Measurements from ENCODE around the gene ATP6AP1.

ATP6AP1 gene

DNA sequence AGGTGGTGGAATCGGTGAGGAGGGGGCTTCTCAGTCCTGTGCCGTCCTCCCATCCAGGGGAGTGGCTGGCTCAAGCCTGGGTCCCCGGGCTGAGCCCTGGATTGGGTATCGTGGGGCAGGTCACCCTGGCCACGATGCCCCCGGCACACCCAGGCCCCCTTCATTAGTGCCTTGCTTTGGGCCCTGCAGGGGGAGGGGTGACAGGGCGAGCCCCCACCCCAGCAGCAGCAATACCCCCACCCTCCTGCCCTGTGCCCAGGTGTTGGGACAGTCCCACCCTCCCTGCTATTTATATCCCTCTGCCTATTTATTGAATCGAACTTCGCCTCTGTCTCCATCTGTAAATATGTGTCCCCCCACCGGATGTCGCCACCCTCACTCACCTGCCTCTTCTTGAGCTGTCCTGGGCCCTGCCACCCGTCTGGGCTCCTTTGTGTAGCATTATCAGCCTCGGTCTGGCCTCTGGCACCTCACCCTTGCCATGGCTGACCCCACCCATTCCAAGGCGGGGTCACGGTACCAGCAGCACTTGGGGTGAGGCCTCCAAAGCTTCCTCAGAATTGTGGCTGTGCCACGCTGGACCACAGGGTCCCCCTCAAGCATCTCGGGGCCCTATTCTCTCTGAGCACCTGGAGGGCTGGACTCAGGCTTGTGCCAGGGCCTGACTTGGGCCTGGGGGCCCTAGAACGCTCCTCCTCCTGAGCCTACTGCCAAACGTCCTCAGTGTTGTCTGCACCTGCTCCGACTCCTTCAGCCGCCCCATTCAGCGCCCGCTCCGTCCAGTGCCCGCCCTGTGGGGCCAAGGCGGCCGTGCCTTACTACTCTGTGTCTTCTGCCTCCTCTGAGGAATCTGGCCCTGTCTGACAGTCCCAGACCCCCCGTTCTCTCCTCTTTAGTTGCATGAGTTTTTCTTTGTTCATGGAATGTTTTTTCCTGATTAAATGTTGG lies 44.5 kb downstream of the ATP6AP1 start:
- DNase-seq = no peak

DNA sequence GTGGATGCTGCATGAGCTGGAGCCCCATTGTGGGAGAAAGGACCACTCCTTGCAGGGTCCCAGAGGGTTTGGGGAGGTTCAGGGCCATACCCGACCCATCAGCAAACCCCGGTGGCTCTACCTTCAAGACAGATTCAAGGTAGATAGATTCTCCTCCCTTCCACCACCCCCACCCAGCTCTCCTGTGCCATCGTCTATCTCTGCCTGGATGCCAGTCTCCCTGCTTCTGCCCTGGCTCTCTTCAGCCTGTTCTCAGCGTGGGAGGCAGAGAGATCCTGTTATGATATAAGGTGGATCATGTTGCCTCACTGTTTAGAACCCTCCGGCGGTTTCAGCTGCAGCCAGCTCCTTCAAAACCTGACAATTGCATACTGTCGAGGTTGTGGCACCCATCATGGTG lies 45.2 kb downstream of the ATP6AP1 start:
- no peak for DNase-seq

DNA sequence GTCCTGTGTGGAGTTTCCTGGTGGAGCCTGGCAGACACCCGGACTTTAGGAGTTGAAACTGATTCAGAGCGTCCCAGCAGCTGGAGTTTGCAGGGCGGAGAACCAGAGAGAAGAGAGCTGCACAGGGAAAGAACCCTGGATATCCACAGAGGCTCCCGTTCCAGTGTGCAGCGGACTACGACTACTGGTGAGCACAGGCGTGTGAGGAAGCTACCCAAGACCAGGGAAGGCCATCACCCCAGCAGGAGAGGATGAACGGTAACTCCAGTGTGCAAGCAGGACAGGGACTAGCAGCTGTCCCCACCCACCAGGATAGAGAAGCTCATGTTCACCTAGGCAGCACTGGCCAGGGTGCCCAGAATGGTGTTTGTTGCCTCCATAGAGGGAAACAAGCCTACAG lies 48.3 kb downstream of the ATP6AP1 start:
- no peak for DNase-seq

DNA sequence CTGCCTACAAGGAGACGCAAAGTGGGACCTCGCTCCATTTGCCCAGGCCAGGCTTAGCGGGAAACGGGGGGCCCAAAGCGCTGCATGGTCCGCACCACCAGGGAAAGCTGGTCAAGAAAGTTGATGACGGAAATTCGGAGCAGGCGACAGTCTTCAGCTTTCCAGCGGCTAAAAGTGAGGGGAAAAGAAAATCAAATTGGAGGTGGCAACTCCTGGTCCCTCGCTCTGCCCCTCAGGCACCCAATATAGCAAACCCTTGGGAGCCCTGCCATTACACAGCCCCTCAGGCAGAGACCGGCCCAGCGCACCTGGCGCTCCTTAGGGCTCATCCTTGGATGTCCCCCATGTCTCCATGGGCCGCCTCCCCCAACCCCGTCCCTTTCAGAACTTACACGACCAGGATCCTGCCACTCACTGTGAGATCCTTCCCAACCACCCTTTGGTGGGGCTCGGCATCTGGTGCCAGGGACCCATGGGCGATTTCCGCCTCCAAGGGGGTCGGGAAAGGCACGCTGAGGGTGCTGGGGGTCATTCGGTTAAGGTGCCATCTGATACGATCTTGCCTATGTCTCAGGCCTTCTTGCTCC lies 49.5 kb downstream of the ATP6AP1 start:
- DNase-seq = no peak

DNA sequence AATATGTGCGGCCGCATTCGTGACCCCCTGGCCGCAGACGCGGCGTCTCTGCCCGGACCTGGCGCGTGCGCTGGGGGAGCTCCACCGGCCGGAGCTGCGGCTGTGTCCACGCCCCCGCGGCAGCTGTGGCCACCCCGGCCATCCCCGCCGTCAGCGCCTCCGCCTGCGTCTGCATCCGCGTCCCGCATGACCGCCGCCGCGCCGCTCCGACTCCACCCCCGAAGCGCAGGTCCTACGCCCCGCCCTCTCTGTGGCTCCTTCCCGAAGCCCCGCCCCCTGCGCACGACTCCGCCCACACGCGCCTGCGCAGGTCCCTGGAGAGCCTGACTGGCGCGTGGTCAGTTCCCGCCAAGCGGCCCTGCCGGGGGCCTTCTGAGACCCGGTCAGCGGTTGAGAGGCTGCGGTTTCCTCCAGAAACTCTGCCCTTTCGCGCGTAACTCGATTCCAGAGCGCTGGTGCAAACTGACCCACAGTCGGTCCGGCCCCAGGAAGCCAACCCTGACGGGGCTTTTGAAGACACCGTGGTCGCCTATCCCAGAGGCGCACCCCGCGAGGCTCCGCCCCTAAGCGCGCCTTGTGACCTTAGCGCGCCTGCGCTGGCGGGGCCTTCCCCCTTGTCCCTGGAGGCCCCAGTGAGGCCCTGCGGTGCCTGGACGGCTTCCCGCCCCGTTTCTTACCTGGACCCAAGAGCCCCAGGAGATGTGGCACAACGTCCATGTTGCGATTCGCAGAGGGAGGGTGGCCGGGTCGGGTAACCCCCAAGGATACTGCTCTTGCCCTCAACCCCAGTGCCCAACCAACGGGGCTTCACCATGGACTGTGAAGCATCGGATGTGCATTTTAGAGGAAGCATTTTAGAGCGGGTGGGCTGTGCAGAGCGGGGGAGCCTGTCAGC lies 50.5 kb downstream of the ATP6AP1 start, which contains the start of gene LAGE3:
Gene LAGE3, minus strand, starts transcription at position 554 of the 895 bp plus-strand sequence. Its CDS starts 366 bp downstream, at position 188.
- DNase-seq = peak; percentile 90 to 94

DNA sequence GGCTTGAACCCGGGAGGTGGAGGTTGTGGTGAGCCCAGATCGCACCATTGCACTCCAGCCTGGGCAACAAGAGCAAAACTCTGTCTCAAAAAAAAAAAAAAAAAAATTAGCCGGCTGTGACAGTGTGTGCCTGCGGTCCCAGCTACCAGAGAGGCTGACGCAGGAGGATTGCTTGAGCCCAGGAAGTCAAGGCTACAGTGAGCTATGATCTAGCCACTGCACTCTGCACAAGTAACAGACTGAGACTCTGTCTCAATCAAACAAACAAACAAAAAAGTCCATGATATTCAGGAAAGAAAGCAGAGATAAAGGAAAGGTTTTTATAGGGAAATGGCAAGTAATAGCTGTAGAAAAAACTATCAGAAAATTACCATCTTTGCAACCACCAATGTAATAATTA lies 52.7 kb downstream of the ATP6AP1 start:
- DNase-seq = no peak

DNA sequence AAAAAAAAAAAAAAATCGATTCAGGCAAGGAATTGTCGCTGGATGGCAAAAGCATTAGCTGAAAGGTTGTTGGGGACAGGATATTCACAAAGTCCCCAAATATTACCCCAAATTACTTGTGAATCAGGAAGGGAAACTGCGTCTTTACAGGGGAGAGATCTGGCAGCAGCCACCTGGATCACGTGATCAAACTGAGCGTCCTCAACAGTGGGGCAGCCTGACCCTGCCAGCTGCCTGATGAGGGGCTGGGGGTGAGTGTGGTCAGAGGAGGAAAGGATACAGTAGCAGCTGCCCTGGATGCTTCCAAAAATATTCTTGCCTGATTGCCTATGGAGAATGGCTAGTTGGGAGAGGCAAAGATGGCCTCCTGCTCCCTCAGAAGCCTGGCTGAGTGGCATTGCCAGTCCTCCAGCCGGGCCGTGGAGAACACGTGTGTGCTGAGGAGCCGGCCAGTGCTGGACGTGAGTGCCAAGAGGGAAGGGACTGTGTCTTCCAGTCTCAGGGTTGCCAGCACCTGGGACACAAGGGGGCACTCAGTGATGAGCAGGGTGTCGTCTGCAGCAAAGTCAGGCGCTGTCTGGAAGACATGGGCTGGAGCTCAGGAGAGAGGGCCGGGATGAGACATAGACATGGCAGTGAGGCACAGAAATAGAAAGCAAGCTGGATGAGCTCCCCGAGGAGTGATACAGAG lies 53.6 kb downstream of the ATP6AP1 start:
- no peak for DNase-seq

DNA sequence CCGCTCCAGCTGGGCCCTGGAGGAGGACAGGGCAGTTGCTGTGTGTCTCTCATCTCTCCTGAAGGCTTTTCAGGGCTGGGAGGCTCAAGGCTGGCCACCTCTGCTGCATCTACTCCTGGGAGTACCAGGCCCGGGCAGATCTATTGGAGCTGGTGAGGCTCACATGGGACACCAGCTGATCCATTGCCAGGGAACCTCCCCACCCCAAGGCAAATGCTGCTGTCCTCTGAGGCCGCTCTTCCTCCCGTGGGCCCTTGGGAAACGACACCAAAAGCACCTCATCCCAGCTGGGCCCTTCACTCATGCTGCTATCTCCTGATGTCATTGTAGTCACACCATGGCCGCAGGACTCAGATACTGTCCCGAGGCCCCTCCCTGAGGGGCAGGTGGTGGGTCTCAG lies 54.3 kb downstream of the ATP6AP1 start:
- no peak for DNase-seq

DNA sequence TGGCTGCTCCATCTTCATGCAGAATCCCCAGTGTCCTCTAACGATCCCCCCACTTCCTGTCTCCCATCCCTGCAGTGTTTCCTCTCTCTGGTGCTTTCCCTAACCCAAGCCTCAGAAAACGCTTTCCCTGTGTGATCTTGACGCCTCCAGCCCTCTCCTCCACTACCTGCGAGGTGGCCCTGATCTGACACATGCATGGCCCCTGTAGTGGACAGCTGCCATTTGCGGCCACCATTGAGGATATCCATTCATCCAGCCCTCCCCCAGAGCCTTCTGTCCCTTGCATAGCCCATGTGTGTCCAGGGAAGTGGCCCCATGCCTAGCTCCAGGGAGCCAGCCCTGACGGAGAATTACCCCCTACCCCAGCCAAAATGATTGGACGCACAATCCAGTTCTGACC lies 54.8 kb downstream of the ATP6AP1 start:
- no peak for DNase-seq

DNA sequence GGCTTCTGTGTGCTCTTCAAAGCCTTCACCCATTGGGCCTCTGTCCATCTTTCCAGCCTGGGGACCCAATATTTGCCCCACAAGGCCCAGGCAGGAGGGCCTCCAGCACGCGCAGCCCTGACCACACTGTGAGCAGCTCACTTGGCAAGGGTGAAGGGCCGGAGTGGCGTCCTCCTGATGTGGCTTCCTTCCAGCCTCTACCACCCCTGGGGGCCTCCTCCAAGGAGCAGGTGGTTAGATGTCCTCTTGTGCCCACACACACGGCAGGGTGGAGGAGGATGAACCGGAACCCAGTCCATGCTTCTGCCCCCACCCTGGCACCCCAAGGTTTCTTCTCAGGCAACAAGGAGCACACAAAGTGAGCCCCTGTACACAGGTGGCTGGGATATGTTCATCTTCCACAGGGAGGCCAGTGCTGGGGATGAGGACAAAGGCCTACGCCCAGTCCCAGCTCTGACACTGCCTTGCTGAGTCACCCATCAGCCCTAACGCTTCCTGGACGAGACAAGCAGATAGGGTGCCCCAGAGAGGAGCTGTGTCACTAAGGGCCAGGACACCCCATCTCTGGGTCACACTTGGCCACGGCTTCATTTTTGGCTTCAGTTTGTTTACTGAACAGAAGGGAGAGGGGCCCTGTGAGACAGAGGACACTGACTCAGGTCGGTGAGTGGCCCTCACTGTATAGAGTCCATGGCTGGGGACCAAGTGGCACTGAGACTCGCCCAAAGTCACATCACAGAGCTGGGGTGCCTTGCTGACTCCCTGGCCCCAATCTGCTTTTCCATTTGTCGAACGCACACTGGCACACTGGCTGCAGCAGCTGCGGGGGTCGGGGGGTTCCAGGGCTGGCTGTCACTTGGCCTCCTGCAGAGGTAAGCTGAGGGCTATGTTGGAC lies 56.0 kb downstream of the ATP6AP1 start:
- peak in 1 of 2 donors; percentile 47 for DNase-seq

DNA sequence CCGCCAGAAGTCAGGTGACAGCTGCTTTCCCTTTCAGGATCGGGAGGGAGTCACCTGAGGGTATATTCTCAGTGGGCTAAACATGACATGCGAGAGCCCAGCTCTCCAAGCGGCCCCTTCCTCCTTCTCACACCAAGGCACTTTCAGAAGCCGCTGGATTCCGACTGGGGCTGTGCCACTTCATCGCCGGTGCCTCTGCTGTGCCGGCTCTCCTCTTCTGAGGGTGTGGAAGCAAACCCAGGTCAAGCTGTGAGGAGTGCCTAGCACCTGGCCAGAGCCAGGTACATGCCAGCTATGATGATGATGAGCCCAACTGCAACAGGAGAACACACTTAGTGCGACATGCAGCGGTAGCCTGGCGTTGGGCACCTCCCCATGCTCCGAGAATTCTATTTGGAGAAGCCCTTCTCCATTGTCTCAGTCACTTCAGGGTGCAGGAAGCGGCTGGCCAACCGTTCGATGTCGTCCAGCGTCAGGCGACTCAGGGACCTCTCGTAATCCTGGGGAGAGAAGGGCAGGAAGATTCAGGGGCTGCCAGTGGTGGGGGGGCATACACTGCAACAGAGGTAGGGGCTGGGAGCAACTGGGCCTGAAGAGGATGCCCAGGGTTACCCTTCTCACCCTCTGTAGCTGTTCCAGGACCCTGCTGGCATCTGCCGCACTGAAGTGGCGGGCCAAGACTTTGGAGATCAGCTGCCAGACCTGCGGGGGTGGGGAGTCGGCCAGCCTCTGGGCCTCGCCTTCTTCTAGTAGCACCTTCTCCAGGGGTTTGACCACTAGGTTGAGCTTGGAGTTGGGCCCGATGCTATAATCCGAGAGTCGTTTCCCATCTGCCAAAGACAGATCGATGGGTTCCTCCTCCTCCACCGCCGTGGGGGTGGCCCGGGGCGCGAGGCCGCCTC lies 56.9 kb downstream of the ATP6AP1 start:
- DNase-seq = no peak

DNA sequence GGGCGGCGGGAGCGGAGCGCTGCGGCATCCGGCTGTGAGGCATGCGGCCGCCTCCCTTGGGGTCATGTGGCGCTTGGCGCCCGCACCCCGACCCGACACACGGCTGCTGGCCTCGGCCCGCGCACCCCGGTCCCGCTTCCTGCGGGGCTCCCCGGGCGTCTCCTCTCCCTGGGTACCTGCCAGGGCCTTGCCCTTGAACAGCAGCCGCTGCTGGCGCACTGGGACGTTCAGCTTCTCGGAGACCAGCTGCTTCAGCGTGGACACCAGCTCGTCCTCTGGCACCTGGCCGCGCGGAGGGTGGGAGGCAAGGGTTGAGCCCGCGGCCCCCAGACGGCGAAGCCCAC lies 57.5 kb downstream of the ATP6AP1 start:
- peak in 1 of 2 donors; percentile 17 for DNase-seq
